Central memory CD8-positive, alpha-beta T cell (primary cell): ENCODE measurements around the gene VMO1.
A peak's percentile ranks its signal among the peaks of the same experiment; 100 is the strongest.

Experiments
- ATAC-seq: fragments of 150-1000 bp; cut with Tn5 transposase; replicated peaks from 2 replicates; pipeline ENCODE4 v1.10.0; 2022; ENCODE audit warnings: mild to moderate bottlenecking, moderate FRiP score, moderate number of reproducible peaks; ENCODE audit not compliant: poor library complexity, severe bottlenecking; ENCODE audit errors: extremely low read depth
- DNase-seq, 2 donors: peaks; one replicate each; pipeline ENCODE4 v3.0.0; 2021; ENCODE audit warnings: low spot score in 2 of 2
- H3K27ac Mint-ChIP-seq: one replicate; pipeline ENCODE4 v1.8.0; 2022; ENCODE audit warnings: low read depth, mild to moderate bottlenecking, moderate library complexity, mixed read lengths
- H3K27me3 Mint-ChIP-seq: one replicate; pipeline ENCODE4 v1.8.0; 2022; ENCODE audit warnings: mixed read lengths
- H3K36me3 Mint-ChIP-seq: one replicate; pipeline ENCODE4 v1.8.0; 2022; ENCODE audit warnings: mild to moderate bottlenecking, moderate library complexity, mixed read lengths; ENCODE audit not compliant: insufficient read depth
- H3K4me1 Mint-ChIP-seq: one replicate; pipeline ENCODE4 v1.8.0; 2022; ENCODE audit warnings: mixed read lengths
- H3K4me3 Mint-ChIP-seq: one replicate; pipeline ENCODE4 v1.8.0; 2022; ENCODE audit warnings: mild to moderate bottlenecking, moderate library complexity, mixed read lengths
- H3K9me3 Mint-ChIP-seq: one replicate; pipeline ENCODE4 v1.8.0; 2022; ENCODE audit warnings: mixed read lengths

Gene VMO1

GRCh38 chr17:4789951-4790704 is 4.0 kb upstream of the VMO1 start:
- Mint-ChIP-seq H3K36me3 (peaks cover 6% of the 10 kb centered on the region), H3K4me3 (peak overlapping the region; percentile 86), H3K27me3 (peaks cover 19% of the 10 kb centered on the region), H3K9me3 (no peaks in the 10 kb centered on the region), H3K27ac (peak overlapping the region; percentile 83), H3K4me1 (peaks cover 30% of the 10 kb centered on the region)
- ATAC-seq (peak; percentile 84), DNase-seq (peak; percentile 69 to 71)

- H3K27me3 Mint-ChIP-seq, result peaks cover 24% of the 10 kb centered on the region
- no peak for ATAC-seq
- H3K36me3 Mint-ChIP-seq, result peaks cover 6% of the 10 kb centered on the region
- peak overlapping the region; percentile 83 for H3K27ac Mint-ChIP-seq
- H3K4me3 Mint-ChIP-seq, result peak overlapping the region; percentile 86
- H3K4me1 Mint-ChIP-seq, result peaks cover 30% of the 10 kb centered on the region
- DNase-seq, result no peak
- no peaks in the 10 kb centered on the region for H3K9me3 Mint-ChIP-seq
Observed at GRCh38 chr17:4789701-4789950, 3.5 kb upstream of the VMO1 start.

GRCh38 chr17:4788807-4789700 is 2.9 kb upstream of the VMO1 start, which contains the start of gene GLTPD2:
Gene GLTPD2 (plus strand): TSS chr17:4788964. CDS start chr17:4789012, 48 bp downstream.
- peaks cover 6% of the 10 kb centered on the region for H3K36me3 Mint-ChIP-seq
- no peaks in the 10 kb centered on the region for H3K9me3 Mint-ChIP-seq
- H3K27ac Mint-ChIP-seq, result peak within 1 kb of the TSS; percentile 84
- ATAC-seq, result no peak
- H3K4me1 Mint-ChIP-seq, result peaks cover 30% of the 10 kb centered on the region
- DNase-seq, result no peak
- H3K27me3 Mint-ChIP-seq, result peaks cover 30% of the 10 kb centered on the region
- H3K4me3 Mint-ChIP-seq, result peak within 1 kb of the TSS; percentile 86

- peaks cover 6% of the 10 kb centered on the region for H3K36me3 Mint-ChIP-seq
- no peak for ATAC-seq
- peaks cover 38% of the 10 kb centered on the region for H3K27me3 Mint-ChIP-seq
- peak overlapping the region; percentile 84 for H3K27ac Mint-ChIP-seq
- H3K4me1 Mint-ChIP-seq, result peaks cover 30% of the 10 kb centered on the region
- H3K4me3 Mint-ChIP-seq, result peak overlapping the region; percentile 59
- H3K9me3 Mint-ChIP-seq, result no peaks in the 10 kb centered on the region
- DNase-seq, result no peak
Observed at GRCh38 chr17:4788159-4788806, 2.1 kb upstream of the VMO1 start.

- Mint-ChIP-seq H3K36me3 (peaks cover 6% of the 10 kb centered on the region), H3K4me1 (peaks cover 37% of the 10 kb centered on the region), H3K9me3 (no peaks in the 10 kb centered on the region), H3K4me3 (no peak overlapping the region), H3K27ac (no peak overlapping the region), H3K27me3 (peaks cover 48% of the 10 kb centered on the region)
- DNase-seq (no peak), ATAC-seq (no peak)
Observed at GRCh38 chr17:4786516-4786915, 352 bp upstream of the VMO1 start.

- no peak for DNase-seq
- Mint-ChIP-seq H3K4me3 (no peak overlapping the region), H3K27me3 (peaks cover 53% of the 10 kb centered on the region), H3K9me3 (no peaks in the 10 kb centered on the region), H3K4me1 (peaks cover 27% of the 10 kb centered on the region), H3K27ac (no peak overlapping the region), H3K36me3 (peaks cover 7% of the 10 kb centered on the region)
- no peak for ATAC-seq
Observed at GRCh38 chr17:4785311-4786105, 656 bp downstream of the VMO1 start.

- Mint-ChIP-seq H3K27me3 (peaks cover 69% of the 10 kb centered on the region), H3K27ac (no peak overlapping the region)
Observed at GRCh38 chr17:4782652-4783051, 3.5 kb downstream of the VMO1 start.

GRCh38 chr17:4780325-4780955 is 5.7 kb downstream of the VMO1 start:
- no peaks in the 10 kb centered on the region for H3K9me3 Mint-ChIP-seq
- peaks cover 10% of the 10 kb centered on the region for H3K4me1 Mint-ChIP-seq
- ATAC-seq (no peak), DNase-seq (no peak)
- peaks cover 2% of the 10 kb centered on the region for H3K36me3 Mint-ChIP-seq
- peaks cover 54% of the 10 kb centered on the region for H3K27me3 Mint-ChIP-seq
- no peak overlapping the region for H3K4me3 Mint-ChIP-seq
- no peak overlapping the region for H3K27ac Mint-ChIP-seq

More at GRCh38 chr17:4782652-4783051, 3.5 kb downstream of the VMO1 start:
- no peaks in the 10 kb centered on the region for H3K9me3 Mint-ChIP-seq
- peaks cover 24% of the 10 kb centered on the region for H3K4me1 Mint-ChIP-seq
- ATAC-seq (no peak), DNase-seq (no peak)
- H3K36me3 Mint-ChIP-seq, result peaks cover 2% of the 10 kb centered on the region
- no peak overlapping the region for H3K4me3 Mint-ChIP-seq

- H3K27ac Mint-ChIP-seq, result no peak overlapping the region
- H3K4me1 Mint-ChIP-seq, result peaks cover 7% of the 10 kb centered on the region
- H3K27me3 Mint-ChIP-seq, result peaks cover 32% of the 10 kb centered on the region
- H3K9me3 Mint-ChIP-seq, result no peaks in the 10 kb centered on the region
- peaks cover 2% of the 10 kb centered on the region for H3K36me3 Mint-ChIP-seq
- DNase-seq, result no peak
- no peak for ATAC-seq
- no peak overlapping the region for H3K4me3 Mint-ChIP-seq
Observed at GRCh38 chr17:4777969-4778760, 8.0 kb downstream of the VMO1 start.

GRCh38 chr17:4772235-4772613 is 13.9 kb downstream of the VMO1 start:
- ATAC-seq (no peak), DNase-seq (no peak)
- Mint-ChIP-seq H3K4me3 (no peak overlapping the region), H3K27ac (no peak overlapping the region), H3K4me1 (peaks cover 7% of the 10 kb centered on the region), H3K36me3 (no peaks in the 10 kb centered on the region), H3K9me3 (no peaks in the 10 kb centered on the region), H3K27me3 (peaks cover 14% of the 10 kb centered on the region)

- H3K9me3 Mint-ChIP-seq, result no peaks in the 10 kb centered on the region
- H3K36me3 Mint-ChIP-seq, result no peaks in the 10 kb centered on the region
- DNase-seq (no peak), ATAC-seq (no peak)
- H3K4me3 Mint-ChIP-seq, result no peak within 1 kb of the TSS
- H3K4me1 Mint-ChIP-seq, result peaks cover 7% of the 10 kb centered on the region
- H3K27ac Mint-ChIP-seq, result no peak within 1 kb of the TSS
- peaks cover 14% of the 10 kb centered on the region for H3K27me3 Mint-ChIP-seq
Observed at GRCh38 chr17:4771519-4772234, 14.5 kb downstream of the VMO1 start, which contains the start of gene TM4SF5. Gene TM4SF5 (plus strand): TSS chr17:4771886. CDS start chr17:4771923, 37 bp downstream.
